ENCODE results near the gene GRHPR.

DNA sequence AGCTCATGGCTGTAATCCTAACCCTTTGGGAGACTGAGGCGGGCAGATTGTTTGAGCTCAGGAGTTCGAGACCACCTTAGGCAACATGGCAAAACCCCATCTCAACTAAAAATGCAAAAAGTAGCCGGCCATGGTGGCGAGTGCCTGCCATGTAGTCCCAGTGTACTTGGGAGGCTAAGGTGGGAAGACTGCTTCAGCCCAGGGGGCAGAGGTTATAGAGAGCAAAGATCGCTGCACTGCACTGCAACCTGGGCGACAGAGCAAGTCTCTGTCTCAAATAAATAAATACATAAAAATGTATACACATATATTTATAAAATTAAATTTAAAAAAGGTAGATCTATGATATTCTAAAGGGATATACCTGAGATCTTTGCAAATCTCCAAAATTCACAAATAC is 23.3 kb downstream of the GRHPR start:
- TF ChIP-seq POLR2A (IDR thresholded peaks at IDR 0.05; ENCODE audit: low read length): no peak
- TF ChIP-seq, protein P1, sequence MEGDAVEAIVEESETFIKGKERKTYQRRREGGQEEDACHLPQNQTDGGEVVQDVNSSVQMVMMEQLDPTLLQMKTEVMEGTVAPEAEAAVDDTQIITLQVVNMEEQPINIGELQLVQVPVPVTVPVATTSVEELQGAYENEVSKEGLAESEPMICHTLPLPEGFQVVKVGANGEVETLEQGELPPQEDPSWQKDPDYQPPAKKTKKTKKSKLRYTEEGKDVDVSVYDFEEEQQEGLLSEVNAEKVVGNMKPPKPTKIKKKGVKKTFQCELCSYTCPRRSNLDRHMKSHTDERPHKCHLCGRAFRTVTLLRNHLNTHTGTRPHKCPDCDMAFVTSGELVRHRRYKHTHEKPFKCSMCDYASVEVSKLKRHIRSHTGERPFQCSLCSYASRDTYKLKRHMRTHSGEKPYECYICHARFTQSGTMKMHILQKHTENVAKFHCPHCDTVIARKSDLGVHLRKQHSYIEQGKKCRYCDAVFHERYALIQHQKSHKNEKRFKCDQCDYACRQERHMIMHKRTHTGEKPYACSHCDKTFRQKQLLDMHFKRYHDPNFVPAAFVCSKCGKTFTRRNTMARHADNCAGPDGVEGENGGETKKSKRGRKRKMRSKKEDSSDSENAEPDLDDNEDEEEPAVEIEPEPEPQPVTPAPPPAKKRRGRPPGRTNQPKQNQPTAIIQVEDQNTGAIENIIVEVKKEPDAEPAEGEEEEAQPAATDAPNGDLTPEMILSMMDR (IDR thresholded peaks at IDR 0.05): no peak
- no peak for TF ChIP-seq RFX5 (IDR thresholded peaks at IDR 0.05)
- TF ChIP-seq MAZ (IDR thresholded peaks at IDR 0.05; ENCODE audit: borderline replicate concordance, low read depth, low read length): no peak
- no peak for TF ChIP-seq CHD4 (IDR thresholded peaks at IDR 0.05; ENCODE audit: borderline replicate concordance)
- TF ChIP-seq RAD21 (conservative IDR thresholded peaks at IDR 0.05 in 1 of 2, IDR thresholded peaks at IDR 0.05 in 1 of 2): no peak
- TF ChIP-seq EP300 (IDR thresholded peaks at IDR 0.05): no peak
- TF ChIP-seq RCOR1 (IDR thresholded peaks at IDR 0.05; ENCODE audit: low read depth, low read length): no peak
- TF ChIP-seq POLR2AphosphoS2 (conservative IDR thresholded peaks at IDR 0.05; ENCODE audit: low read length): no peak
- TF ChIP-seq KDM5A (IDR thresholded peaks at IDR 0.05): no peak

Measured in A549 (cell line).